IPS DF 6.9 (cell line): Measurements from ENCODE around the gene SEPHS1.

ENCODE experiments used
- DNase-seq: peaks from one replicate; pipeline ENCODE4 v3.0.0-alpha.2; 2013; ENCODE audit warnings: low read depth, low spot score
- H3K27ac ChIP-seq: one replicate; pipeline ENCODE4 v1.5.1; 2013; ENCODE audit warnings: low read length, control low read depth
- H3K27me3 ChIP-seq: 2 replicates; pipeline ENCODE4 v1.6.1; 2013; ENCODE audit warnings: mild to moderate bottlenecking, low read length; ENCODE audit not compliant: control insufficient read depth, insufficient read depth
- H3K36me3 ChIP-seq: 2 replicates; pipeline ENCODE4 v1.6.1; 2013; ENCODE audit warnings: low read length; ENCODE audit not compliant: control insufficient read depth, insufficient read depth
- H3K4me1 ChIP-seq: 2 replicates; pipeline ENCODE4 v1.6.1; 2013; ENCODE audit warnings: low read length; ENCODE audit not compliant: control insufficient read depth, insufficient read depth
- H3K4me3 ChIP-seq: 2 replicates; pipeline ENCODE4 v1.5.1; 2013; ENCODE audit warnings: mild to moderate bottlenecking, low read length
- H3K9me3 ChIP-seq: 2 replicates; pipeline ENCODE4 v1.6.1; 2013; ENCODE audit warnings: low read length, inconsistent platforms; ENCODE audit not compliant: control insufficient read depth, insufficient read depth
- WGBS: extraction: QIAGEN DNeasy Blood & Tissue Kit; methylation state at CpG from one replicate; pipeline ENCODE4 v1.1.7; 2013; ENCODE audit warnings: mixed read lengths, missing lambda C conversion rate; ENCODE audit not compliant: insufficient read length, insufficient coverage; 5-methylcytosine and 5-hydroxymethylcytosine counted together

The SEPHS1 gene

DNA sequence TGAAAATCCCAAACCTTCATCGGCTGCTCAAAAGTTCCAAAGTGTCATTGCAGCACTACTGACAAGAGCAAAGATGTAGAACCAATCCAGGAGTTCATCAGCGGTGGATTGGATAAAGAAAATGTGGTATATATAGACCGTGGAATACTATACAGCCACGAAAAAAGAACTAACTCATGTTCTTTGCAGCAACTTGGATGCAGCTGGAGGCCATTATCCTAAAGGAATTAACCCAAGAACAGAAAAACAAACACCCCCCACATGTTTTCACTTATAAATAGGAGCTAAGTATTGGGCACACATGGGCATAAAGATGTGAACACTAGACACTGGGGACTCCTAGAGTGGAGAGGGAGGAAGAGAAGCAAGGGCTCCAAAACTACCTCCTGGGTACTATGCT lies 79.8 kb downstream of the SEPHS1 start:
- Histone ChIP-seq H3K9me3 (no peaks in the 10 kb centered on the region), H3K4me1 (peaks cover 1% of the 10 kb centered on the region; the same call in 1 of the 2 replicates), H3K36me3 (no peaks in the 10 kb centered on the region), H3K27me3 (no peaks in the 10 kb centered on the region), H3K4me3 (no peak overlapping the region), H3K27ac (no peak overlapping the region)
- DNase-seq: no peak
- WGBS: no CpG with 5 or more reads among the region's 4 CpGs
